ENCODE results near the gene ZNF627.
"Not testable (repeated sequence)": the region's sequence is repeated elsewhere in the genome, so short reads cannot be mapped to it uniquely, and the experiment has no call there.

ZNF627 gene

GRCh38 chr19:11597202-11598102 is at the start of gene ZNF627:
ZNF627 (plus strand) TSS chr19:11597483; CDS start chr19:11597628, 145 bp downstream.
- DNase-seq = peak; percentile 98

- no peak for DNase-seq
Observed at GRCh38 chr19:11547929-11548700, 49.2 kb upstream of the ZNF627 start.

- no peak for DNase-seq
Observed at GRCh38 chr19:11549386-11549953, 47.8 kb upstream of the ZNF627 start.

GRCh38 chr19:11550265-11550664 is 47.0 kb upstream of the ZNF627 start:
- DNase-seq = no peak

- DNase-seq = peak; percentile 19
Observed at GRCh38 chr19:11551603-11552235, 45.6 kb upstream of the ZNF627 start.

GRCh38 chr19:11552666-11553372 is 44.5 kb upstream of the ZNF627 start:
- no peak for DNase-seq

- DNase-seq = no peak
Observed at GRCh38 chr19:11554160-11554559, 43.1 kb upstream of the ZNF627 start.

GRCh38 chr19:11555246-11555645 is 42.0 kb upstream of the ZNF627 start:
- DNase-seq = no peak

- no peak for DNase-seq
Observed at GRCh38 chr19:11556634-11557420, 40.5 kb upstream of the ZNF627 start.

GRCh38 chr19:11558881-11559828 is 38.1 kb upstream of the ZNF627 start, which contains the start of gene ELOF1:
ELOF1 (minus strand) TSS chr19:11559230; CDS start chr19:11554347, 4,883 bp downstream.
- DNase-seq = peak; percentile 98

GRCh38 chr19:11560404-11561051 is 36.8 kb upstream of the ZNF627 start:
- peak; percentile 91 for DNase-seq

GRCh38 chr19:11563532-11563931 is 33.8 kb upstream of the ZNF627 start:
- DNase-seq = no peak

GRCh38 chr19:11564082-11564807 is 33.0 kb upstream of the ZNF627 start:
- not testable (repeated sequence) for DNase-seq

- not testable (repeated sequence) for DNase-seq
Observed at GRCh38 chr19:11565649-11565980, 31.7 kb upstream of the ZNF627 start.

- DNase-seq = no peak
Observed at GRCh38 chr19:11566164-11566563, 31.1 kb upstream of the ZNF627 start.

- no peak for DNase-seq
Observed at GRCh38 chr19:11570039-11570462, 27.2 kb upstream of the ZNF627 start.

- not testable (repeated sequence) for DNase-seq
Observed at GRCh38 chr19:11573354-11573753, 23.9 kb upstream of the ZNF627 start.

- DNase-seq = not testable (repeated sequence)
Observed at GRCh38 chr19:11573763-11574162, 23.5 kb upstream of the ZNF627 start.

- no peak for DNase-seq
Observed at GRCh38 chr19:11574689-11575088, 22.6 kb upstream of the ZNF627 start.
